Measurements from ENCODE around the gene TMEM218. TPM values are rescaled to one million over a fixed set of nuclear protein-coding genes. Genes with fewer than 3 reads are reported as not detected.

TMEM218 gene
- total RNA-seq, 1 experiment from 2014 or later: 14.3 TPM

- Mint-ChIP-seq H3K4me1 (peaks cover 8 to 9% of the 10 kb centered on the region in 2 experiments), H3K9me3 (no peaks in the 10 kb centered on the region), H3K27ac (no peak overlapping the region), H3K4me3 (no peak overlapping the region), H3K36me3 (ENCODE audit: insufficient read depth in 1 of 3, low read depth in 3 of 3) (no peaks in the 10 kb centered on the region), H3K27me3 (ENCODE audit: low read depth) (peaks cover 64% of the 10 kb centered on the region)
- H4K91ac ChIP-seq (ENCODE audit: insufficient read length, low read depth, low read length): no peak overlapping the region
- H3K27ac ChIP-seq (ENCODE audit: insufficient read length, low read depth, low read length): no peak overlapping the region
- H3K14ac ChIP-seq (ENCODE audit: insufficient read depth, low read length): no peak overlapping the region
- no peak overlapping the region for H2BK12ac ChIP-seq (ENCODE audit: insufficient read length, low read depth, low read length)
- no peaks in the 10 kb centered on the region for H3K79me1 ChIP-seq (ENCODE audit: insufficient read depth, low read depth, low read length, poor library complexity, severe bottlenecking)
- H3K4me2 ChIP-seq (ENCODE audit: insufficient read depth, insufficient read length, low read length): no peak overlapping the region
- H3K79me2 ChIP-seq (ENCODE audit: insufficient read depth, low read length): no peaks in the 10 kb centered on the region
- H4K5ac ChIP-seq (ENCODE audit: insufficient read length, low read depth, low read length): no peak overlapping the region
- no peak overlapping the region for H3K18ac ChIP-seq (ENCODE audit: insufficient read length, low read depth, low read length)
- H3K56ac ChIP-seq (ENCODE audit: insufficient read length, low read depth, low read length): no peak overlapping the region
- H3K23me2 ChIP-seq (ENCODE audit: insufficient read length, low read depth, low read length, poor library complexity, severe bottlenecking): peaks cover 15% of the 10 kb centered on the region
- DNase-seq: no peak
- TF ChIP-seq CTCF (conservative IDR thresholded peaks at IDR 0.05): no peak
- no peaks in the 10 kb centered on the region for H3K4me1 ChIP-seq (ENCODE audit: insufficient read depth, low read length)
- H3T11ph ChIP-seq (ENCODE audit: low read length): no peak overlapping the region
- H2BK15ac ChIP-seq (ENCODE audit: low read depth, low read length): no peak overlapping the region
- no peak overlapping the region for H3K9ac ChIP-seq (ENCODE audit: extremely low read depth, insufficient read length, low read length)
- peaks cover 9% of the 10 kb centered on the region for H3K27me3 ChIP-seq (ENCODE audit: insufficient read depth, low read length)
- no peak overlapping the region for H2BK20ac ChIP-seq (ENCODE audit: low read depth, low read length, poor library complexity, severe bottlenecking)
- no peak overlapping the region for H3K4ac ChIP-seq (ENCODE audit: low read depth, low read length)
- no peak overlapping the region for H3K23ac ChIP-seq (ENCODE audit: insufficient read length, low read depth, low read length)
- H4K20me1 ChIP-seq (ENCODE audit: control insufficient read depth, insufficient read depth, insufficient read length): no peaks in the 10 kb centered on the region
- no peaks in the 10 kb centered on the region for H3K9me3 ChIP-seq (ENCODE audit: control insufficient read depth, low read depth, low read length)
- H2BK5ac ChIP-seq (ENCODE audit: insufficient read length, low read length): no peak overlapping the region
- H2AK5ac ChIP-seq (ENCODE audit: insufficient read length, low read length): no peak overlapping the region
- no peak overlapping the region for H4K8ac ChIP-seq (replicated peaks; ENCODE audit: insufficient read length, low read depth, low read length)
- WGBS (ENCODE audit: extremely low coverage, insufficient read length, low lambda C conversion rate): no CpG with 5 or more reads among the region's 4 CpGs
- no peak overlapping the region for H2AFZ ChIP-seq (ENCODE audit: low read length)
- no peak overlapping the region for H2BK120ac ChIP-seq (ENCODE audit: low read depth, low read length, poor library complexity, severe bottlenecking)
These were observed 50.1 kb downstream of the TMEM218 start for GRCh38 chr11:125061281-125061680.

Data from H9 (cell line).